Large intestine (tissue), 3 donors: ENCODE data around the gene ARHGAP25. TPM values are rescaled to one million over a fixed set of nuclear protein-coding genes. Genes with fewer than 3 reads are reported as not detected.
"Not testable (repeated sequence)": the region's sequence is repeated elsewhere in the genome, so short reads cannot be mapped to it uniquely, and the experiment has no call there.

Source experiments
- DNase-seq, 2 donors: peaks; one replicate each; pipeline versions ENCODE4 v3.0.0 to v3.0.0-alpha.2; 2013
- H3K27ac ChIP-seq: one replicate; pipeline ENCODE4 v1.5.1; 2013; ENCODE audit warnings: low read length
- H3K27me3 ChIP-seq: 2 replicates; pipeline ENCODE4 v1.6.1; 2013; ENCODE audit warnings: low read length; ENCODE audit not compliant: control insufficient read depth, insufficient read depth
- H3K36me3 ChIP-seq: 2 replicates; pipeline ENCODE4 v1.6.1; 2013; ENCODE audit warnings: low read length; ENCODE audit not compliant: control insufficient read depth, insufficient read depth
- H3K4me1 ChIP-seq: one replicate; pipeline ENCODE4 v1.6.1; 2013; ENCODE audit warnings: low read length; ENCODE audit not compliant: control insufficient read depth, insufficient read depth
- H3K4me3 ChIP-seq: one replicate; pipeline ENCODE4 v1.5.1; 2013; ENCODE audit warnings: low read length
- H3K9me3 ChIP-seq: one replicate; pipeline ENCODE4 v1.6.1; 2013; ENCODE audit warnings: mild to moderate bottlenecking, low read depth, low read length, moderate library complexity; ENCODE audit not compliant: control insufficient read depth
- WGBS: methylation state at CpG from one replicate; pipeline ENCODE4 v1.1.5; 2013; ENCODE audit warnings: low lambda C conversion rate; ENCODE audit not compliant: insufficient coverage; 5-methylcytosine and 5-hydroxymethylcytosine counted together
- polyA plus RNA-seq: library from polyadenylated mRNA; unstranded; fragments of 120-200 nt; gene quantifications from one replicate; pipeline ENCODE4 v1.2.1, GENCODE V29; 2013

Gene ARHGAP25
- polyA plus RNA-seq, 1 donor: 3.5 TPM

- no peaks in the 10 kb centered on the region for H3K9me3 ChIP-seq
- H3K27ac ChIP-seq: no peak overlapping the region
- no peaks in the 10 kb centered on the region for H3K4me1 ChIP-seq
- 40% methylated on average over 1 of the region's 3 CpGs for WGBS
- H3K36me3 ChIP-seq: no peaks in the 10 kb centered on the region
- H3K27me3 ChIP-seq: peaks cover 4% of the 10 kb centered on the region
- no peak overlapping the region for H3K4me3 ChIP-seq
- DNase-seq: no peak
Observed at GRCh38 chr2:68796295-68796905, 61.8 kb downstream of the ARHGAP25 start.

DNA sequence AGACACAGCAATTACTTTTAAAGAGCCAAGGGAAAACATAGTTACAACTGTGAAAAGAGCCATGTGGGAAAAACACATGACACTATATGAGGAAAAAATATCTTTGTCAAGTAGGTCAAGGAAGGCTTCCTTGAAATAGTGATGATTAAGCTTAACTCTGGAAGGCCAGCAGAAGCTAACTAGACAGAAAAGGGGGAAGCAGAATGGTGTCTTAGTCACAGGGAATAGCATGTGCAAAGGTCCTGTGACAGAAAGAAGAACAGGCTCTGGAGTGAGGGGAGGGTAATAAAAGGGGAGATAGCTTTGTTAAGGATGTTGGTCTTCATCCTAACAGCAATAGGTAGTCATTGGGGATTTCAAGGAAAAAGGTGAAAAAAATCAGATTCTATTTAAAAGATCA is 64.0 kb downstream of the ARHGAP25 start:
- Histone ChIP-seq H3K4me3 (no peak overlapping the region), H3K9me3 (no peaks in the 10 kb centered on the region), H3K27ac (no peak overlapping the region), H3K27me3 (peaks cover 4% of the 10 kb centered on the region), H3K4me1 (no peaks in the 10 kb centered on the region), H3K36me3 (no peaks in the 10 kb centered on the region)
- DNase-seq: no peak

DNA sequence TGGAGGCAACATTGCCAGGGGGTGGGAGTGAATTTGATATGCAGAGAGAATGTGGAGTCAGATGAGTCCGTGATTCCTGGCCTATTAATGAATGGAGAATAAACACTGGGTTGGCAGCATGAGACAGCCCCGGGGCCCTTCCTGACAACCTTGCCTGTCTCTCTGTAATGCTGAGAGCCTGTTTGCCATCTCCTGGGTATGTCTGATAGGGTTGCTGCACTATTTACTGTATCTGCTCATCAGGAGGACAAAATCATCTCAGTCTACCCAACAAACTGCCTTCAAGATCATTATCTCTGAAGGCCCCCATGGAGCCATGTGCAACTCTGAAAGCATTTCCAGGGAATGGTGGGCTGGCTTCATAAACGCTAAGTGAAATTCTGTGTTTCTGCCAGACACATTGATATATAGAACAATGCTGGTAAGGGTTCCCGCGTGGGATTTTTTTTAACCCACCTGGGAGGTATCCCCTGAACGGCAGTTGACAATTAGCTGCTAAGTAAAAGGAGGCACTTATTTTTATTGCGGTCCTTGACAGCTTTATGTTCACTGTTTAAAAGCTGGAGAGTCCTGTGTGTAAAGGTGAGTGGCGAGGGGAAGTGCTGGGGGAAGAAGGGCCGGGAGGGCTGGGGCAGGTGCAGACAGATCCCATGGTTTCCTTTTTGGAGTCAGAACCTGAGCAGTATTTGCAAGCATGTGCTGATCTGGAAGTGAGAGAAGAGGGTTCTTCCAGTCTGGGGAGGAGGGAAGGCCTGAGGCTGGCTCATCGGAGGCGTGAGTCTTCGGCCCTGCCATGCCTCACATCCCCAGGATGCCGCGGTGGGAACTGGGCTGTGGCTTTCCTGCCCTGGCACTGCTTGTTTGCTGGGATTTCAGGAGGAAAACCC is 64.8 kb downstream of the ARHGAP25 start:
- Histone ChIP-seq H3K36me3 (no peaks in the 10 kb centered on the region), H3K27me3 (peaks cover 4% of the 10 kb centered on the region), H3K27ac (no peak overlapping the region), H3K4me1 (no peaks in the 10 kb centered on the region), H3K9me3 (no peaks in the 10 kb centered on the region), H3K4me3 (no peak overlapping the region)
- no peak for DNase-seq
- WGBS: 50% methylated on average over 2 of the region's 14 CpGs

GRCh38 chr2:68800027-68800401 is 65.4 kb downstream of the ARHGAP25 start:
- Histone ChIP-seq H3K27ac (no peak overlapping the region), H3K36me3 (no peaks in the 10 kb centered on the region), H3K27me3 (peaks cover 4% of the 10 kb centered on the region), H3K9me3 (no peaks in the 10 kb centered on the region), H3K4me3 (no peak overlapping the region), H3K4me1 (no peaks in the 10 kb centered on the region)
- WGBS: no CpG with 5 or more reads among the region's 4 CpGs
- DNase-seq: no peak

DNA sequence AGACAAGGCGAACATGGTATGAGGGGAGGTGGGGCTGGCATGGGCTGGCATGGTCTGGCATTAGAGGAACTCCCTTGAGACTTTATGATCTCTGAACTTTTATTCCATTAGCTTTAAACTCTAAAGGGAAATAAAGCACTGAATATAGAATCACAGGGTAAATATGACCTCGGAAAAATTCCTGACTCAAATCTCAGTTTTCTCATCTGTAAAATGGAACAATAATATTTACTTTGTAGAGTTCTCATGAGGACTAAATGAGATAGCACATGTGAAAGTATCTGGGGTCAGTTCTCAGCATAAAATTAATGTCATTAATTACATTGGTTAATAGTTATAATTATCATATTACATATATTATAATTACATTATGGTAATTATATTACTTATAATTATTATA is 65.9 kb downstream of the ARHGAP25 start:
- no peak overlapping the region for H3K4me3 ChIP-seq
- H3K36me3 ChIP-seq: no peaks in the 10 kb centered on the region
- H3K27ac ChIP-seq: no peak overlapping the region
- DNase-seq: no peak
- H3K4me1 ChIP-seq: no peaks in the 10 kb centered on the region
- 80% methylated on average over 1 of the region's 2 CpGs for WGBS
- no peaks in the 10 kb centered on the region for H3K9me3 ChIP-seq
- peaks cover 6% of the 10 kb centered on the region for H3K27me3 ChIP-seq

- H3K4me3 ChIP-seq, H3K36me3 ChIP-seq, H3K4me1 ChIP-seq, H3K27ac ChIP-seq, DNase-seq, H3K27me3 ChIP-seq, H3K9me3 ChIP-seq: not testable (repeated sequence)
- 100% methylated on average over 1 of the region's 9 CpGs for WGBS
Observed at GRCh38 chr2:68802161-68802560, 67.5 kb downstream of the ARHGAP25 start.

- no CpG with 5 or more reads among the region's 4 CpGs for WGBS
- DNase-seq: no peak
- H3K27ac ChIP-seq: no peak overlapping the region
- peaks cover 6% of the 10 kb centered on the region for H3K27me3 ChIP-seq
- H3K4me1 ChIP-seq: no peaks in the 10 kb centered on the region
- no peaks in the 10 kb centered on the region for H3K9me3 ChIP-seq
- H3K4me3 ChIP-seq: no peak overlapping the region
- H3K36me3 ChIP-seq: no peaks in the 10 kb centered on the region
Observed at GRCh38 chr2:68805025-68805424, 70.4 kb downstream of the ARHGAP25 start.

DNA sequence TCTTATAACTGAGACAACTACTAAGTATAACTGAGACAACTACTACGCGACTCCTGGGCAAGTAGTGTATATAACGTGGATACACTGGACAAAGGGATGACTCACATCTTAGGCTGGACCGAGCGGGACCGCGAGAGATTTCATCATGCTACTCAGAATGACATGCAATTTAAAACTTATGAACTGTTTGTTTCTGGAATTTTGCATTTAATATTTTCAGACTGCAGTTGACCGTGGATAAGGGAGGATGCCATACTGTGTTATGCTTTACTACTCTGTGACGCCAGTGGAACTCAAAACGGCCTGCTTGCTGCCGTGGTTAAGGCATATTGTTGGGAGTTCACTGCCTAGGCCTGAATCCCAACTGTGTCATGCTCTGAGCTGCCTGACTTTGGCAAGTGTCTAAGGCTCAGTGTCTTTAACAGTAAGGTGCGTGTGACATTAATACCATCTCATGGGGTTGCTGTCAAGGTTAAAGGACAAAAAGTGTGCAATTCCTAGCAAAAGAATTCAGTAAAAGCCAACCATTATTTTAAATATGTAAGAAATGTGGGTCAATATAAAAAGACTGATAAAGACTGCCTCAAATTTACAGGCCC is 72.0 kb downstream of the ARHGAP25 start:
- WGBS: 90% methylated on average over 6 of the region's 12 CpGs
- H3K9me3 ChIP-seq: no peaks in the 10 kb centered on the region
- H3K4me1 ChIP-seq: no peaks in the 10 kb centered on the region
- H3K27me3 ChIP-seq: peaks cover 6% of the 10 kb centered on the region
- no peaks in the 10 kb centered on the region for H3K36me3 ChIP-seq
- DNase-seq: no peak
- H3K4me3 ChIP-seq: no peak overlapping the region
- no peak overlapping the region for H3K27ac ChIP-seq

GRCh38 chr2:68807821-68808266 is 73.2 kb downstream of the ARHGAP25 start:
- peaks cover 6% of the 10 kb centered on the region for H3K27me3 ChIP-seq
- H3K4me1 ChIP-seq: no peaks in the 10 kb centered on the region
- H3K27ac ChIP-seq: no peak overlapping the region
- H3K9me3 ChIP-seq: no peaks in the 10 kb centered on the region
- H3K4me3 ChIP-seq: no peak overlapping the region
- H3K36me3 ChIP-seq: no peaks in the 10 kb centered on the region
- WGBS: no CpG with 5 or more reads among the region's 6 CpGs
- DNase-seq: no peak

- Histone ChIP-seq H3K27ac (no peak overlapping the region), H3K4me3 (no peak overlapping the region), H3K4me1 (no peaks in the 10 kb centered on the region), H3K36me3 (no peaks in the 10 kb centered on the region), H3K27me3 (peaks cover 6% of the 10 kb centered on the region), H3K9me3 (no peaks in the 10 kb centered on the region)
- no CpG with 5 or more reads among the region's 2 CpGs for WGBS
- no peak for DNase-seq
Observed at GRCh38 chr2:68809324-68810240, 75.0 kb downstream of the ARHGAP25 start.
